Gastroesophageal sphincter (tissue), 4 donors: ENCODE measurements around the gene KAZN. TPM values are rescaled to one million over a fixed set of nuclear protein-coding genes. Genes with fewer than 3 reads are reported as not detected.

Source experiments
- ATAC-seq: fragments of 150-250 bp; one replicate; pipeline ENCODE4 v1.9.1; 2016; ENCODE audit warnings: mild to moderate bottlenecking, moderate library complexity
- H3K27ac ChIP-seq, 4 donors: fragments of 200-600 bp; sonication (generic) in 3 of 4; 1 replicate in 3 of 4; 2 replicates in 1 of 4; pipeline ENCODE4 v1.5.1; 2016 to 2019
- H3K27me3 ChIP-seq: fragments of 200-600 bp; sonication (generic); one replicate; pipeline ENCODE4 v1.5.1; 2019
- H3K36me3 ChIP-seq, 2 donors: fragments of 200-600 bp; sonication (generic); one replicate each; pipeline ENCODE4 v1.5.1; 2019; ENCODE audit warnings: control low read depth in 1 of 2
- H3K4me1 ChIP-seq, 3 donors: fragments of 200-600 bp; sonication (generic); 1 replicate in 2 of 3; 2 replicates in 1 of 3; pipeline ENCODE4 v1.5.1; 2016 to 2019; ENCODE audit warnings: control low read depth in 2 of 3
- H3K4me3 ChIP-seq, 2 donors: fragments of 200-600 bp; sonication (generic); one replicate each; pipeline ENCODE4 v1.5.1; 2019; ENCODE audit warnings: mild to moderate bottlenecking in 1 of 2, moderate library complexity in 1 of 2
- H3K9me3 ChIP-seq, 3 donors: fragments of 200-600 bp; sonication (generic); one replicate each; pipeline ENCODE4 v1.5.1; 2017 to 2019; ENCODE audit warnings: control low read depth in 2 of 3
- CTCF ChIP-seq, 4 experiments: fragments of 200-600 bp in 2 of 4; fragments of 450-650 bp in 2 of 4; sonication (generic) in 1 of 4; IDR thresholded peaks; one replicate each; pipeline ENCODE4 v1.5.1; 2017 to 2019; ENCODE audit warnings: antibody characterized with exemption in 4 of 4, mild to moderate bottlenecking in 2 of 4, moderate library complexity in 2 of 4
- EP300 ChIP-seq: sonication (generic); formaldehyde crosslinking; IDR thresholded peaks from one replicate; pipeline ENCODE4 v1.6.1; 2017; ENCODE audit warnings: antibody characterized with exemption, mild to moderate bottlenecking
- POLR2A ChIP-seq, 2 donors: fragments of 450-650 bp; IDR thresholded peaks; one replicate each; pipeline ENCODE4 v1.6.1; 2017; ENCODE audit warnings: antibody characterized with exemption in 2 of 2, mild to moderate bottlenecking in 2 of 2, moderate library complexity in 1 of 2
- POLR2AphosphoS5 ChIP-seq: sonication (generic); formaldehyde crosslinking; IDR thresholded peaks from one replicate; pipeline ENCODE4 v1.6.1; 2017; ENCODE audit warnings: antibody characterized with exemption
- WGBS, 2 donors: methylation state at CpG; one replicate each; pipeline ENCODE4 v1.1.5; 2018; ENCODE audit warnings: low coverage in 1 of 2; 5-methylcytosine and 5-hydroxymethylcytosine counted together
- total RNA-seq, 4 donors: library from RNA; depleted of rRNA; stranded (reverse); fragments of >200 nt; gene quantifications; one replicate each; pipeline ENCODE4 v1.1.0, GENCODE V29; 2016

KAZN gene
- total RNA-seq, 4 donors from 2014 or later: 6.5 to 16.6 (median 11.5) TPM

GRCh38 chr1:14615549-14616218 is 17.2 kb downstream of the KAZN start:
- Histone ChIP-seq H3K36me3 (no peaks in the 10 kb centered on the region), H3K4me3 (no peak overlapping the region), H3K4me1 (no peaks in the 10 kb centered on the region), H3K27me3 (peaks cover 15% of the 10 kb centered on the region), H3K9me3 (peaks cover 0 to 18% (median 0%) of the 10 kb centered on the region in 3 donors), H3K27ac (no peak overlapping the region)
- TF ChIP-seq POLR2A (IDR thresholded peaks at IDR 0.05) (no peak), POLR2AphosphoS5 (no peak), CTCF (IDR thresholded peaks at IDR 0.05) (no peak), EP300 (no peak)
- ATAC-seq: no peak
- WGBS, 2 donors: 82 to 88% methylated on average over 5 to 12 of the region's 12 CpGs

GRCh38 chr1:14616632-14617396 is 18.3 kb downstream of the KAZN start:
- peaks cover 15% of the 10 kb centered on the region for H3K27me3 ChIP-seq
- no peak overlapping the region for H3K27ac ChIP-seq
- H3K9me3 ChIP-seq: peaks cover 0 to 18% (median 0%) of the 10 kb centered on the region in 3 donors
- H3K4me1 ChIP-seq: no peaks in the 10 kb centered on the region
- TF ChIP-seq CTCF (IDR thresholded peaks at IDR 0.05) (no peak), POLR2AphosphoS5 (no peak), POLR2A (IDR thresholded peaks at IDR 0.05) (no peak), EP300 (no peak)
- no peak overlapping the region for H3K4me3 ChIP-seq
- no peak for ATAC-seq
- no peaks in the 10 kb centered on the region for H3K36me3 ChIP-seq
- 71 to 75% methylated on average over 10 to 11 of the region's 11 CpGs for WGBS, 2 donors

GRCh38 chr1:14617791-14618190 is 19.3 kb downstream of the KAZN start:
- no peak overlapping the region for H3K27ac ChIP-seq
- H3K27me3 ChIP-seq: peaks cover 15% of the 10 kb centered on the region
- peaks cover 0 to 18% (median 0%) of the 10 kb centered on the region in 3 donors for H3K9me3 ChIP-seq
- H3K4me1 ChIP-seq: no peaks in the 10 kb centered on the region
- no peak overlapping the region for H3K4me3 ChIP-seq
- ATAC-seq: no peak
- TF ChIP-seq POLR2AphosphoS5 (no peak), EP300 (no peak), CTCF (IDR thresholded peaks at IDR 0.05) (no peak), POLR2A (IDR thresholded peaks at IDR 0.05) (no peak)
- 67 to 79% methylated on average over 5 to 7 of the region's 7 CpGs for WGBS, 2 donors
- no peaks in the 10 kb centered on the region for H3K36me3 ChIP-seq

GRCh38 chr1:14620941-14621340 is 22.5 kb downstream of the KAZN start:
- TF ChIP-seq CTCF (IDR thresholded peaks at IDR 0.05) (no peak), POLR2AphosphoS5 (no peak), POLR2A (IDR thresholded peaks at IDR 0.05) (no peak), EP300 (no peak)
- H3K4me1 ChIP-seq: no peaks in the 10 kb centered on the region
- H3K4me3 ChIP-seq: no peak overlapping the region
- H3K27me3 ChIP-seq: peaks cover 15% of the 10 kb centered on the region
- H3K36me3 ChIP-seq: no peaks in the 10 kb centered on the region
- no peak for ATAC-seq
- H3K9me3 ChIP-seq: peaks cover 0 to 18% (median 0%) of the 10 kb centered on the region in 3 donors
- no peak overlapping the region for H3K27ac ChIP-seq
